ENCODE data around the gene NKAIN2.
"Not testable (repeated sequence)": the region's sequence is repeated elsewhere in the genome, so short reads cannot be mapped to it uniquely, and the experiment has no call there.

NKAIN2 gene

GRCh38 chr6:124536157-124536841, 732.6 kb downstream of the NKAIN2 start:
- DNase-seq, result no peak

GRCh38 chr6:124536842-124537191, 733.2 kb downstream of the NKAIN2 start:
- no peak for DNase-seq

GRCh38 chr6:124539096-124539495, 735.4 kb downstream of the NKAIN2 start:
- DNase-seq, result no peak

GRCh38 chr6:124541573-124541972, 737.9 kb downstream of the NKAIN2 start:
- DNase-seq, result no peak

- no peak for DNase-seq
Measured at GRCh38 chr6:124546601-124547000, 742.9 kb downstream of the NKAIN2 start.

GRCh38 chr6:124551711-124552233, 748.1 kb downstream of the NKAIN2 start:
- DNase-seq, result no peak

GRCh38 chr6:124557873-124558272, 754.2 kb downstream of the NKAIN2 start:
- no peak for DNase-seq

- not testable (repeated sequence) for DNase-seq
Measured at GRCh38 chr6:124560078-124560477, 756.4 kb downstream of the NKAIN2 start.

GRCh38 chr6:124560873-124561567, 757.4 kb downstream of the NKAIN2 start:
- no peak for DNase-seq

GRCh38 chr6:124561635-124562130, 758.0 kb downstream of the NKAIN2 start:
- DNase-seq, result no peak

GRCh38 chr6:124564125-124564524, 760.5 kb downstream of the NKAIN2 start:
- not testable (repeated sequence) for DNase-seq

- DNase-seq, result no peak
Measured at GRCh38 chr6:124567401-124567800, 763.7 kb downstream of the NKAIN2 start.

GRCh38 chr6:124573953-124574352, 770.3 kb downstream of the NKAIN2 start:
- DNase-seq, result no peak

- DNase-seq, result no peak
Measured at GRCh38 chr6:124577734-124578281, 774.1 kb downstream of the NKAIN2 start.

- DNase-seq, result no peak
Measured at GRCh38 chr6:124590001-124590400, 786.3 kb downstream of the NKAIN2 start.

- no peak for DNase-seq
Measured at GRCh38 chr6:124599656-124600055, 796.0 kb downstream of the NKAIN2 start.

- DNase-seq, result no peak
Measured at GRCh38 chr6:124604719-124605118, 801.1 kb downstream of the NKAIN2 start.

- no peak for DNase-seq
Measured at GRCh38 chr6:124607119-124607627, 803.5 kb downstream of the NKAIN2 start.

GRCh38 chr6:124613031-124613430, 809.4 kb downstream of the NKAIN2 start:
- DNase-seq, result no peak

GRCh38 chr6:124622351-124622750, 818.7 kb downstream of the NKAIN2 start:
- no peak for DNase-seq

- no peak for DNase-seq
Measured at GRCh38 chr6:124633655-124634054, 830.0 kb downstream of the NKAIN2 start.

- no peak for DNase-seq
Measured at GRCh38 chr6:124640432-124640831, 836.8 kb downstream of the NKAIN2 start.

GRCh38 chr6:124655866-124656265, 852.2 kb downstream of the NKAIN2 start:
- no peak for DNase-seq

GRCh38 chr6:124658053-124658452, 854.4 kb downstream of the NKAIN2 start:
- DNase-seq, result no peak
